ENCODE results near the gene CDC5L. TPM values are rescaled to one million over a fixed set of nuclear protein-coding genes. Genes with fewer than 3 reads are reported as not detected.

Gene CDC5L
- total RNA-seq, 1 donor from 2014 or later = 18.2 TPM

- Histone ChIP-seq H3K9ac (ENCODE audit: low read length) (no peak overlapping the region), H4K20me1 (ENCODE audit: insufficient read depth, low read length) (no peaks in the 10 kb centered on the region), H3K79me2 (ENCODE audit: insufficient read depth, low read length) (no peaks in the 10 kb centered on the region), H2AFZ (ENCODE audit: low read depth, low read length) (no peak overlapping the region), H3K4me2 (ENCODE audit: low read length) (no peak overlapping the region), H3K9me3 (ENCODE audit: insufficient read depth, low read depth, low read length) (no peaks in the 10 kb centered on the region), H3K4me3 (ENCODE audit: insufficient read depth, low read depth, low read length) (no peak overlapping the region), H3K4me1 (ENCODE audit: insufficient read depth, low read length) (peaks cover 13% of the 10 kb centered on the region), H3K36me3 (ENCODE audit: insufficient read depth, low read length) (peaks cover 4% of the 10 kb centered on the region), H3K27me3 (ENCODE audit: insufficient read depth, low read length) (no peaks in the 10 kb centered on the region), H3K27ac (ENCODE audit: low read depth, low read length) (no peak overlapping the region)
- no peak overlapping the region for H3K4me3 Mint-ChIP-seq (ENCODE audit: unreplicated experiment)
- peaks cover 7% of the 10 kb centered on the region for H3K9me3 Mint-ChIP-seq (ENCODE audit: unreplicated experiment)
- peaks cover 13% of the 10 kb centered on the region for H3K4me1 Mint-ChIP-seq (ENCODE audit: low read depth, unreplicated experiment)
- TF ChIP-seq, protein P1, sequence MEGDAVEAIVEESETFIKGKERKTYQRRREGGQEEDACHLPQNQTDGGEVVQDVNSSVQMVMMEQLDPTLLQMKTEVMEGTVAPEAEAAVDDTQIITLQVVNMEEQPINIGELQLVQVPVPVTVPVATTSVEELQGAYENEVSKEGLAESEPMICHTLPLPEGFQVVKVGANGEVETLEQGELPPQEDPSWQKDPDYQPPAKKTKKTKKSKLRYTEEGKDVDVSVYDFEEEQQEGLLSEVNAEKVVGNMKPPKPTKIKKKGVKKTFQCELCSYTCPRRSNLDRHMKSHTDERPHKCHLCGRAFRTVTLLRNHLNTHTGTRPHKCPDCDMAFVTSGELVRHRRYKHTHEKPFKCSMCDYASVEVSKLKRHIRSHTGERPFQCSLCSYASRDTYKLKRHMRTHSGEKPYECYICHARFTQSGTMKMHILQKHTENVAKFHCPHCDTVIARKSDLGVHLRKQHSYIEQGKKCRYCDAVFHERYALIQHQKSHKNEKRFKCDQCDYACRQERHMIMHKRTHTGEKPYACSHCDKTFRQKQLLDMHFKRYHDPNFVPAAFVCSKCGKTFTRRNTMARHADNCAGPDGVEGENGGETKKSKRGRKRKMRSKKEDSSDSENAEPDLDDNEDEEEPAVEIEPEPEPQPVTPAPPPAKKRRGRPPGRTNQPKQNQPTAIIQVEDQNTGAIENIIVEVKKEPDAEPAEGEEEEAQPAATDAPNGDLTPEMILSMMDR (IDR thresholded peaks at IDR 0.05; ENCODE audit: insufficient read depth, low read depth, low read length) = no peak
- TF ChIP-seq EZH2 (IDR thresholded peaks at IDR 0.05; ENCODE audit: insufficient read depth, low read length) = no peak
- peak overlapping the region; percentile 76 for H3K27ac Mint-ChIP-seq (ENCODE audit: unreplicated experiment)
- peaks cover 8% of the 10 kb centered on the region for H3K27me3 Mint-ChIP-seq (ENCODE audit: low read depth, unreplicated experiment)
- FAIRE-seq (no peak), DNase-seq (ENCODE audit: low read depth) (no peak)
- H3K36me3 Mint-ChIP-seq (ENCODE audit: low read depth, unreplicated experiment) = no peaks in the 10 kb centered on the region
Observed at GRCh38 chr6:44457596-44457995, 70.1 kb downstream of the CDC5L start.

DNA sequence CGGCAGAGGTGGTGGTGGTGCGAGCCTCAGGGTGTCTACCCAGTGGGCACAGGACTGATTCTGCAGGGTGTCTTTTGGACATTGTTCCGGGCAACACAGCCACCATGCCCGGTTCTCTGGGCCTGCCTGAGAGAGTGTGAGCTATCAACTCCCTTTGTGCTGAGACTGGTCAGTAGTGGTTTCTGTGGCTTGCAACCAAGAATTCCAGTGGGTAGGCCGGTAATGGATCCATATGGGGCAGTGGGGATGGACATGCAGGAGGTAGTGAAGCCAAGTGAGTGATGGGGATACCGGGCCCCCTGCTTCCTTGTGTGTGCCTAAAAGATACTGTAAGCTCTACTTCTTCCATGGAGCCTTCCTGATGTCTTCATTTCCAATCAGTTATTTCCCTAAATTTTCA is 71.0 kb downstream of the CDC5L start:
- Histone ChIP-seq H3K27me3 (ENCODE audit: insufficient read depth, low read length) (no peaks in the 10 kb centered on the region), H3K27ac (ENCODE audit: low read depth, low read length) (no peak overlapping the region), H3K4me1 (ENCODE audit: insufficient read depth, low read length) (peaks cover 10% of the 10 kb centered on the region), H2AFZ (ENCODE audit: low read depth, low read length) (no peak overlapping the region), H4K20me1 (ENCODE audit: insufficient read depth, low read length) (no peaks in the 10 kb centered on the region), H3K36me3 (ENCODE audit: insufficient read depth, low read length) (peaks cover 4% of the 10 kb centered on the region), H3K79me2 (ENCODE audit: insufficient read depth, low read length) (no peaks in the 10 kb centered on the region), H3K9me3 (ENCODE audit: insufficient read depth, low read depth, low read length) (no peaks in the 10 kb centered on the region), H3K9ac (ENCODE audit: low read length) (no peak overlapping the region), H3K4me3 (ENCODE audit: insufficient read depth, low read depth, low read length) (no peak overlapping the region), H3K4me2 (ENCODE audit: low read length) (no peak overlapping the region)
- TF ChIP-seq, protein P1 (IDR thresholded peaks at IDR 0.05; ENCODE audit: insufficient read depth, low read depth, low read length) = no peak
- TF ChIP-seq EZH2 (IDR thresholded peaks at IDR 0.05; ENCODE audit: insufficient read depth, low read length) = no peak
- H3K4me1 Mint-ChIP-seq (ENCODE audit: low read depth, unreplicated experiment) = peaks cover 10% of the 10 kb centered on the region
- no peak overlapping the region for H3K27ac Mint-ChIP-seq (ENCODE audit: unreplicated experiment)
- H3K27me3 Mint-ChIP-seq (ENCODE audit: low read depth, unreplicated experiment) = peaks cover 8% of the 10 kb centered on the region
- H3K4me3 Mint-ChIP-seq (ENCODE audit: unreplicated experiment) = no peak overlapping the region
- FAIRE-seq (no peak), DNase-seq (ENCODE audit: low read depth) (no peak)
- no peaks in the 10 kb centered on the region for H3K36me3 Mint-ChIP-seq (ENCODE audit: low read depth, unreplicated experiment)
- H3K9me3 Mint-ChIP-seq (ENCODE audit: unreplicated experiment) = peaks cover 7% of the 10 kb centered on the region

GRCh38 chr6:44462335-44462734 is 74.8 kb downstream of the CDC5L start:
- Histone ChIP-seq H3K4me2 (ENCODE audit: low read length) (no peak overlapping the region), H2AFZ (ENCODE audit: low read depth, low read length) (no peak overlapping the region), H3K79me2 (ENCODE audit: insufficient read depth, low read length) (no peaks in the 10 kb centered on the region), H4K20me1 (ENCODE audit: insufficient read depth, low read length) (no peaks in the 10 kb centered on the region), H3K36me3 (ENCODE audit: insufficient read depth, low read length) (no peaks in the 10 kb centered on the region), H3K9me3 (ENCODE audit: insufficient read depth, low read depth, low read length) (no peaks in the 10 kb centered on the region), H3K9ac (ENCODE audit: low read length) (no peak overlapping the region), H3K4me1 (ENCODE audit: insufficient read depth, low read length) (no peaks in the 10 kb centered on the region), H3K27ac (ENCODE audit: low read depth, low read length) (no peak overlapping the region), H3K4me3 (ENCODE audit: insufficient read depth, low read depth, low read length) (no peak overlapping the region), H3K27me3 (ENCODE audit: insufficient read depth, low read length) (no peaks in the 10 kb centered on the region)
- Mint-ChIP-seq H3K9me3 (ENCODE audit: unreplicated experiment) (peaks cover 7% of the 10 kb centered on the region), H3K36me3 (ENCODE audit: low read depth, unreplicated experiment) (no peaks in the 10 kb centered on the region), H3K27ac (ENCODE audit: unreplicated experiment) (no peak overlapping the region), H3K4me3 (ENCODE audit: unreplicated experiment) (no peak overlapping the region), H3K27me3 (ENCODE audit: low read depth, unreplicated experiment) (peaks cover 8% of the 10 kb centered on the region), H3K4me1 (ENCODE audit: low read depth, unreplicated experiment) (peaks cover 19% of the 10 kb centered on the region)
- DNase-seq (ENCODE audit: low read depth) (no peak), FAIRE-seq (no peak)
- TF ChIP-seq, protein P1 (IDR thresholded peaks at IDR 0.05; ENCODE audit: insufficient read depth, low read depth, low read length) = no peak
- no peak for TF ChIP-seq EZH2 (IDR thresholded peaks at IDR 0.05; ENCODE audit: insufficient read depth, low read length)
